ENCODE measurements around the gene DAGLA.

The DAGLA gene

GRCh38 chr11:61769946-61770683 lies 89.9 kb downstream of the DAGLA start:
- H3K27me3 ChIP-seq (ENCODE audit: control insufficient read depth, insufficient read depth, low read length) = no peaks in the 10 kb centered on the region
- H3K9me3 ChIP-seq (ENCODE audit: control insufficient read depth, insufficient read depth, low read length) = no peaks in the 10 kb centered on the region
- H3K4me1 ChIP-seq (ENCODE audit: control insufficient read depth, insufficient read depth, low read length) = peaks cover 2% of the 10 kb centered on the region
- H3K4me3 ChIP-seq (ENCODE audit: low read depth, low read length) = no peak overlapping the region
- no peaks in the 10 kb centered on the region for H3K36me3 ChIP-seq (ENCODE audit: control insufficient read depth, insufficient read depth, low read length)
- no peak overlapping the region for H3K9ac ChIP-seq (ENCODE audit: low read depth, low read length)

DNA sequence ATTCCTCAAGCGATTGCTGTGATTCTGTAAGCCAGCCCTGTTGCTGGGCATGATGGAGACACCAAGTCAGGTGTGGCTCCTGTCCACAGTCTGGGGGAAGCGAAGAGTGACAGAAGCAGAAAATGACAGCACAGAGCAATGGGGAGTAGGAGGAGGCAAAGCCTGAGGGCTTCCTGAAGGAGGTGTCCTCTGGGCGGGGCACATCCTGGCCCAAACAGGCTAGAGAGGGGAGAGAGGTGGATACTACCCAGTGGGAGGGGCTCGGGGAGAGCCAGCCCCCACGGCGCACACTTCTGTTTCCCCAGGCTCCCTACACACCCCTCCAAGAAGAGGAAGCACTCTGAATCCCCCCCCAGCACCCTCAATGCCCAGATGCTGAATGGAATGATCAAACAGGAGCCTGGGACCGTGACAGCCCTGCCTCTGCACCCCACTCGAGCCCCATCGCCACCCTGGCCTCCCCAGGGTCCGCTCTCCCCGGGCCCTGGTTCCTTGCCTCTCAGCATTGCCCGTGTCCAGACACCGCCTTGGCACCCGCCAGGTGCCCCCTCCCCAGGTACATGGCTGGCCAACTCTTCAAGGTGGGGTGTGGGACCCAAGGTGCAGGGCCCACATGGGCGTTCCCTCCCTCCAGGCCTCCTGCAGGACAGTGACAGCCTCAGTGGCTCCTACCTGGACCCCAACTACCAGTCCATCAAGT lies 91.2 kb downstream of the DAGLA start:
- no peak overlapping the region for H3K4me3 ChIP-seq (ENCODE audit: low read depth, low read length)
- no peak overlapping the region for H3K9ac ChIP-seq (ENCODE audit: low read depth, low read length)
- no peaks in the 10 kb centered on the region for H3K9me3 ChIP-seq (ENCODE audit: control insufficient read depth, insufficient read depth, low read length)
- H3K36me3 ChIP-seq (ENCODE audit: control insufficient read depth, insufficient read depth, low read length) = no peaks in the 10 kb centered on the region
- H3K27me3 ChIP-seq (ENCODE audit: control insufficient read depth, insufficient read depth, low read length) = no peaks in the 10 kb centered on the region
- peaks cover 2% of the 10 kb centered on the region for H3K4me1 ChIP-seq (ENCODE audit: control insufficient read depth, insufficient read depth, low read length)

GRCh38 chr11:61771985-61772455 lies 91.8 kb downstream of the DAGLA start:
- peak overlapping the region; percentile 37 for H3K9ac ChIP-seq (ENCODE audit: low read depth, low read length)
- no peaks in the 10 kb centered on the region for H3K27me3 ChIP-seq (ENCODE audit: control insufficient read depth, insufficient read depth, low read length)
- peaks cover 2% of the 10 kb centered on the region for H3K4me1 ChIP-seq (ENCODE audit: control insufficient read depth, insufficient read depth, low read length)
- no peaks in the 10 kb centered on the region for H3K9me3 ChIP-seq (ENCODE audit: control insufficient read depth, insufficient read depth, low read length)
- H3K36me3 ChIP-seq (ENCODE audit: control insufficient read depth, insufficient read depth, low read length) = no peaks in the 10 kb centered on the region
- H3K4me3 ChIP-seq (ENCODE audit: low read depth, low read length) = no peak overlapping the region

GRCh38 chr11:61773356-61773755 lies 93.2 kb downstream of the DAGLA start:
- H3K4me3 ChIP-seq (ENCODE audit: low read depth, low read length) = no peak overlapping the region
- H3K9me3 ChIP-seq (ENCODE audit: control insufficient read depth, insufficient read depth, low read length) = no peaks in the 10 kb centered on the region
- no peaks in the 10 kb centered on the region for H3K36me3 ChIP-seq (ENCODE audit: control insufficient read depth, insufficient read depth, low read length)
- peaks cover 2% of the 10 kb centered on the region for H3K4me1 ChIP-seq (ENCODE audit: control insufficient read depth, insufficient read depth, low read length)
- H3K27me3 ChIP-seq (ENCODE audit: control insufficient read depth, insufficient read depth, low read length) = no peaks in the 10 kb centered on the region
- no peak overlapping the region for H3K9ac ChIP-seq (ENCODE audit: low read depth, low read length)

- Histone ChIP-seq H3K9ac (ENCODE audit: low read depth, low read length) (no peak overlapping the region), H3K27me3 (ENCODE audit: control insufficient read depth, insufficient read depth, low read length) (no peaks in the 10 kb centered on the region), H3K4me1 (ENCODE audit: control insufficient read depth, insufficient read depth, low read length) (peaks cover 2% of the 10 kb centered on the region), H3K9me3 (ENCODE audit: control insufficient read depth, insufficient read depth, low read length) (no peaks in the 10 kb centered on the region), H3K36me3 (ENCODE audit: control insufficient read depth, insufficient read depth, low read length) (peaks cover 2% of the 10 kb centered on the region), H3K4me3 (ENCODE audit: low read depth, low read length) (no peak overlapping the region)
Measured at GRCh38 chr11:61773809-61774208, 93.6 kb downstream of the DAGLA start.

DNA sequence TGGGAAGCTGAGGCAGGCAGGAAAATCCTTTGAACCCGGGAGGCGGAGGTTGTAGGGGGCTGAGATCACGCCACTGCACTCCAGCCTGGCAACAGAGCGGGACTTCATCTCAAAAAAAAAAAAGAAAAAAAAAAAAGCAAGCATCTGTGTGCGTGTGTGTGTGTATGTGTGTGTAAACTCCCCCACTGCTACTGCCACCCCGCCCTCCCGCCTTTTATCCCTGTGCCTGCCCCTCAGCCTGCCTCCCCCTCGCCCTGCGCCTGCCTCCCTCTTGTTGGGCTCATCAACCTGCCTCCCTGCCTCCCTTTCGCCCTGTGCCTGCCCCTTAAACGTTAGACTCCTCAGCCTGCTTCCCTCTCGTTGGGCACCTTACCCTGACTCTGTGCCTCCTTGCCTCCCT lies 94.2 kb downstream of the DAGLA start:
- no peaks in the 10 kb centered on the region for H3K27me3 ChIP-seq (ENCODE audit: control insufficient read depth, insufficient read depth, low read length)
- peaks cover 2% of the 10 kb centered on the region for H3K4me1 ChIP-seq (ENCODE audit: control insufficient read depth, insufficient read depth, low read length)
- H3K9ac ChIP-seq (ENCODE audit: low read depth, low read length) = no peak overlapping the region
- H3K4me3 ChIP-seq (ENCODE audit: low read depth, low read length) = no peak overlapping the region
- peaks cover 2% of the 10 kb centered on the region for H3K36me3 ChIP-seq (ENCODE audit: control insufficient read depth, insufficient read depth, low read length)
- H3K9me3 ChIP-seq (ENCODE audit: control insufficient read depth, insufficient read depth, low read length) = no peaks in the 10 kb centered on the region

GRCh38 chr11:61775106-61775505 lies 94.9 kb downstream of the DAGLA start:
- Histone ChIP-seq H3K27me3 (ENCODE audit: control insufficient read depth, insufficient read depth, low read length) (no peaks in the 10 kb centered on the region), H3K4me3 (ENCODE audit: low read depth, low read length) (no peak overlapping the region), H3K9me3 (ENCODE audit: control insufficient read depth, insufficient read depth, low read length) (no peaks in the 10 kb centered on the region), H3K36me3 (ENCODE audit: control insufficient read depth, insufficient read depth, low read length) (peaks cover 2% of the 10 kb centered on the region), H3K9ac (ENCODE audit: low read depth, low read length) (no peak overlapping the region), H3K4me1 (ENCODE audit: control insufficient read depth, insufficient read depth, low read length) (peaks cover 2% of the 10 kb centered on the region)

- Histone ChIP-seq H3K9me3 (ENCODE audit: control insufficient read depth, insufficient read depth, low read length) (no peaks in the 10 kb centered on the region), H3K9ac (ENCODE audit: low read depth, low read length) (no peak overlapping the region), H3K27me3 (ENCODE audit: control insufficient read depth, insufficient read depth, low read length) (no peaks in the 10 kb centered on the region), H3K36me3 (ENCODE audit: control insufficient read depth, insufficient read depth, low read length) (peaks cover 2% of the 10 kb centered on the region), H3K4me1 (ENCODE audit: control insufficient read depth, insufficient read depth, low read length) (peaks cover 2% of the 10 kb centered on the region), H3K4me3 (ENCODE audit: low read depth, low read length) (no peak overlapping the region)
Measured at GRCh38 chr11:61775606-61776554, 95.7 kb downstream of the DAGLA start.

DNA sequence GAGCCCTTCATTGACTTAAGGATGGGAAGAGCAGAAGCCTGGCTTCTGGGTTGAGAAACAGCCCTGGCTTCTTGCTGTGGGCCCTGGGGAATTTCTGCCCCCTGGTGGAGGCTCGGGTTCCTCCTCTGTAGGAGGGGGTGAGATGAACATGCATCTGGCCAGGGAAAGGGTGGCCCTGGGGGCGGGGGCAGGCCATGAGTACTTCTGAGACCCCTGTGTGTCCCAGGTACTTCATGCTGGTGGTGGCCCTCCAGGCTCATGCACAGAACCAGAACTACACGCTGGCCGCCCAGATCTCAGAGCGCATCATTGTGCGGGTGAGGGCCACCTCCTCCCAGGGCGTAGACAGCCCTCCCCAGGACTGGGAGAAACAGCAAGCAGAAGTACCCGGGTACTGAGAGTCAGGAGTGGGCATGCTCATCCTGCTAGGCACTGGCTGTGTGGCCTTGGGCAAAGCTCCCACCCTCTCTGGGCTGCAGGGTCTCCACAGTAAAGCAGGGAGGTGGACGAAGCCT lies 96.4 kb downstream of the DAGLA start:
- Histone ChIP-seq H3K27me3 (ENCODE audit: control insufficient read depth, insufficient read depth, low read length) (no peaks in the 10 kb centered on the region), H3K4me3 (ENCODE audit: low read depth, low read length) (no peak overlapping the region), H3K36me3 (ENCODE audit: control insufficient read depth, insufficient read depth, low read length) (peaks cover 2% of the 10 kb centered on the region), H3K9me3 (ENCODE audit: control insufficient read depth, insufficient read depth, low read length) (no peaks in the 10 kb centered on the region), H3K9ac (ENCODE audit: low read depth, low read length) (no peak overlapping the region), H3K4me1 (ENCODE audit: control insufficient read depth, insufficient read depth, low read length) (no peaks in the 10 kb centered on the region)

GRCh38 chr11:61777234-61778090 lies 97.3 kb downstream of the DAGLA start:
- H3K36me3 ChIP-seq (ENCODE audit: control insufficient read depth, insufficient read depth, low read length) = peaks cover 4% of the 10 kb centered on the region
- H3K9me3 ChIP-seq (ENCODE audit: control insufficient read depth, insufficient read depth, low read length) = no peaks in the 10 kb centered on the region
- H3K27me3 ChIP-seq (ENCODE audit: control insufficient read depth, insufficient read depth, low read length) = no peaks in the 10 kb centered on the region
- H3K9ac ChIP-seq (ENCODE audit: low read depth, low read length) = no peak overlapping the region
- H3K4me3 ChIP-seq (ENCODE audit: low read depth, low read length) = no peak overlapping the region
- no peaks in the 10 kb centered on the region for H3K4me1 ChIP-seq (ENCODE audit: control insufficient read depth, insufficient read depth, low read length)
